GM12875 (cell line): ENCODE results near the gene CUBN.

Experiments used
- H3K4me3 ChIP-seq: one replicate; pipeline ENCODE4 v1.5.1; 2011; ENCODE audit warnings: low read depth, low read length, control low read depth
- TF ChIP-seq, protein P1 (sequence below): IDR thresholded peaks from 2 replicates; pipeline ENCODE4 v1.5.1; 2011; ENCODE audit warnings: low read depth, mild to moderate bottlenecking, control low read depth, inconsistent platforms, low read length, moderate library complexity, borderline replicate concordance; ENCODE audit not compliant: insufficient read depth

The CUBN gene

DNA sequence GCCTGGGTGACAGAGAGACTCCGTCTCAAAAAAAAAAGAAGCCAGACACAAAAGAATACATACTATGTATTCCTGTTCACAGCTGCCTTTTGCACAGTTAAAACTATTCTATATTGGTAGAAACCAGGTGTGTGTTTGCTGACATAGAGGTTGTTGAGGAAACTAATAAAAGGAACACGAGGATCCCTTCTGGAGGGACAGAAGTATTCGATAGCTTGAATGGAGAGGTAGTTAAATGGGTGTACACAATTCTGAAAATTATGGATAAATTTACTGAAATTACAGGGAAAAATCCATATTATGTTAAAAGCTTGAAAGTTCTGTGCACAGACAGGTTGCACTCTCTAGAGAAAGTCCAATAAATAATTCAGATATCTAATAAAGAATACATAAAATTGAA is 71.5 kb downstream of the CUBN start:
- no peak overlapping the region for H3K4me3 ChIP-seq
- TF ChIP-seq, protein P1, sequence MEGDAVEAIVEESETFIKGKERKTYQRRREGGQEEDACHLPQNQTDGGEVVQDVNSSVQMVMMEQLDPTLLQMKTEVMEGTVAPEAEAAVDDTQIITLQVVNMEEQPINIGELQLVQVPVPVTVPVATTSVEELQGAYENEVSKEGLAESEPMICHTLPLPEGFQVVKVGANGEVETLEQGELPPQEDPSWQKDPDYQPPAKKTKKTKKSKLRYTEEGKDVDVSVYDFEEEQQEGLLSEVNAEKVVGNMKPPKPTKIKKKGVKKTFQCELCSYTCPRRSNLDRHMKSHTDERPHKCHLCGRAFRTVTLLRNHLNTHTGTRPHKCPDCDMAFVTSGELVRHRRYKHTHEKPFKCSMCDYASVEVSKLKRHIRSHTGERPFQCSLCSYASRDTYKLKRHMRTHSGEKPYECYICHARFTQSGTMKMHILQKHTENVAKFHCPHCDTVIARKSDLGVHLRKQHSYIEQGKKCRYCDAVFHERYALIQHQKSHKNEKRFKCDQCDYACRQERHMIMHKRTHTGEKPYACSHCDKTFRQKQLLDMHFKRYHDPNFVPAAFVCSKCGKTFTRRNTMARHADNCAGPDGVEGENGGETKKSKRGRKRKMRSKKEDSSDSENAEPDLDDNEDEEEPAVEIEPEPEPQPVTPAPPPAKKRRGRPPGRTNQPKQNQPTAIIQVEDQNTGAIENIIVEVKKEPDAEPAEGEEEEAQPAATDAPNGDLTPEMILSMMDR = no peak

DNA sequence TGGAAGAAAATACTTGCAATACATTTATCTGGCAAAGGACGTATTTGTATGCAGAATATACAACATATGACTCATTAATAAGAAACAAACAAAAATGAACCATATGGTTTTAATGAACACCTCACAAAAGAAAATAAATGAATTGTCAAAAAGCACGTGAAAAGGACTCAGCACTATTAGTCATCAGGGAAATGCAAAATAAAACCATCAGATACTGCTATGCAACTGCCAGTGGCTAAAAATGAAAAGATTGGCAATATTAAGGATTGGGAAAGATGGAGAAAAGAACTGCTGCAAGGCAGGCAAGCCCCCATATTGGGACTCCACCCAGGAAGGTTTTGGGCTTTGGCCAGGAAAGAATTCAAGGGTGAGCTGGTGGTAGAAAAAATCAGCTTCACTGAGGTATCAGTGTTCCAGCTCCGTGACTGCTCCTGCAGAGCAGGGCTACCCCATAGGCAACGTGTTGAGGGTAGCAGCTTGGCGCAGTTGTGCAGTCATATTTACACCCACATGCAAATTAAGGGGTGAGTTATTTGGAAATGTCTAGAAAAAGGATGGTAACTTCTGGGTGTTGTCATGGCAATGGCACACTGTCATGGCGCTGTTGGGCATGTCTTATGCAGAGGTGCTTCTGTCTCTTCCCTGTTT is 72.7 kb downstream of the CUBN start:
- TF ChIP-seq, protein P1 = no peak
- no peak overlapping the region for H3K4me3 ChIP-seq

DNA sequence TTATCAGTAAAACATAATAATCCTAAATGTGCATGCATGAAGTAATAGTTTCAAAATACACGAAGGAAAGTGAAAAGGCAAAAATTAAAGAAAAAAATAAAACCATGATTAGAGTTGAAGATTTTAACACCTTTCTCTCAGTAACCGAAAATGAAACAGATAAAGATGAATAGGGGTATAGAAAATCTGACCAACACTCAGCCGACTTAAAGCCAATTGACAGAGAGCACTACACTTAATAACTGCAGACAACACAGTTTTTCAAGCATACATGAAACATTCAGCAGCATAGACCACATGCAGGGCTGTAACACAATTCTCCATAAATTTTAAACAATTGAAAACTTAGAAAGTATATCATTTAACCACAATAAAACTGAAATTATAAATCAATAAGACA is 76.1 kb downstream of the CUBN start:
- TF ChIP-seq, protein P1 = no peak
- H3K4me3 ChIP-seq = no peak overlapping the region

DNA sequence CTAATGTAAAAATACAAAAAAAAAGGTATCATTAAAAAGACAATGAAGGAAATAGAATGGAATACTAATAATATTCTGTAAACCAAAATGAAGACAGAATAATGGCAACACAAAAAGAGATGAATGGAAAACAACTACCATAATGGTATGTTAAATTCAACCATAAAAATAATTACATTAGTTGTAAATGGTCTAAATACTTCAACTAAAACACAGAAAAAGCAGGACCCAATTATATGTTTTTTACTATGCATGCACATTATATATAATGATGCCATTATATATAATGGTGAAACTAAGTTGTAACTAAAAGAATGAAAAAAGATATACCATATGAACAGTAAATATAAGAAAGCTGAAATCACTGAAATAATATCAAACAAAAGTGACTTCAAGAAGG is 76.5 kb downstream of the CUBN start:
- TF ChIP-seq, protein P1 = no peak
- H3K4me3 ChIP-seq = no peak overlapping the region

DNA sequence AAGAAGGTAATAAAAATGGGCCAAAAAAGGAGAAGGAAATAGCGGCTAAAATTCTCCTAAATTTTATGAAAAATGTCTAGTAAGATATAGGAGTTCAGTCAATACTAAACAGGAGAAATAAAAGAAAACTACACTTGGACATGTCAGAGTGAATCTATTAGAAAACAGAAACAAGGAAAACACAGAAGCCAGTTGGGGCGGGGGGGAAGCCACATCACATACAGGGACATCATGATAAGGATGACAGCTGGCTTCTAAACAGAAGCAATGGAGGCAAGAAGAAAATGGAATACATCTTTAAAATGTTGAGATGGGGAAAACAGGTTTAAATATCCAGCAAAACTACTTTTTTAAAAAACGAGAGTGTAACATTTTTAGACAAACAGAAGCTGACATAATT is 77.8 kb downstream of the CUBN start:
- TF ChIP-seq, protein P1 = no peak

DNA sequence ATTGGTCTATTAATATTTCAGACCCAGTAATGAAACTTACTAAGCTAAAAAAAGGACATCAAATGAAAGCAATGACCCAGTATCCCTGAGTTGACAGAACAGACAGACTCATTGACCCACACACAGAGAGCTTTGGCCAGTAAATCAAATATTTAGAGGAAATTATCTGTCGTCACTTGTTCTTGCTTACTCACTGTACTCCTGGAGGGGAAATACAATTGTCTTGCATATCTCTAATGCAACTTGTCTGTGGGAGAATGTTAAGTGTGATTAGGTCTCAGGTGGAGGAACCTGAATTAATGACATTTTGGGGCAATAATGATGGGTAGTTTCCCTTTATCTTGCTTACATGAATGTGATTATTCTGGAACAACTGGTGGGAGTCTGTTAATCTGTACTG is 80.4 kb downstream of the CUBN start:
- H3K4me3 ChIP-seq = no peak overlapping the region

More for the DNA sequence above, 77.8 kb downstream of the CUBN start:
- H3K4me3 ChIP-seq = no peak overlapping the region

DNA sequence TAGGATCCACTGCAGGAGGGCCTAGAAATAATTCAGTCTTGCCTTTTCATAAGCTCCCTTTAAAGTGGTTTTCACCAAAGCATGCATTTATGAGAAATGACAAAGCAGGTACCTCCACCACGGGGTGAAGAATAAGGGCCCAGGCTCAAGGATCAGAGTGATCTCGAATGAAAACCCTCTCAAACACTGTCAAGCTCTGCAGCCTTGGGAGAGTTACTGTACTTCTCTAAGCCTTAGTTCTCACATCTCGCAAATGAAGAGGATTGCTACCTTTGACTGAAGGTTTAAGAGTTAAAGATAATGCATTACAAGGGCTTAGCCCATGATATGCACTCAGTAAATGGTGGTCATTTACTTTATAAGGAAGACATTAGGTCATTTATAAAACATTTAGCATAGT is 81.7 kb downstream of the CUBN start:
- TF ChIP-seq, protein P1 = no peak
- H3K4me3 ChIP-seq = no peak overlapping the region

More for the DNA sequence above, 80.4 kb downstream of the CUBN start:
- TF ChIP-seq, protein P1 = no peak
